Muscle of back (tissue), 11 donors: ENCODE measurements around the gene TOX3. TPM values are rescaled to one million over a fixed set of nuclear protein-coding genes. Genes with fewer than 3 reads are reported as not detected.

Experiments
- DNase-seq, 3 donors: peaks; one replicate each; pipeline versions ENCODE4 v3.0.0 to v3.0.0-alpha.2; 2013
- polyA plus RNA-seq, 10 donors: library from polyadenylated mRNA; unstranded; fragments of 120-200 nt; gene quantifications; one replicate each; pipeline ENCODE4 v1.2.1, GENCODE V29; 2013; ENCODE audit not compliant: insufficient read length in 10 of 10

The TOX3 gene
- polyA plus RNA-seq, 10 donors: 1.2 to 4.2 (median 1.5) TPM

DNA sequence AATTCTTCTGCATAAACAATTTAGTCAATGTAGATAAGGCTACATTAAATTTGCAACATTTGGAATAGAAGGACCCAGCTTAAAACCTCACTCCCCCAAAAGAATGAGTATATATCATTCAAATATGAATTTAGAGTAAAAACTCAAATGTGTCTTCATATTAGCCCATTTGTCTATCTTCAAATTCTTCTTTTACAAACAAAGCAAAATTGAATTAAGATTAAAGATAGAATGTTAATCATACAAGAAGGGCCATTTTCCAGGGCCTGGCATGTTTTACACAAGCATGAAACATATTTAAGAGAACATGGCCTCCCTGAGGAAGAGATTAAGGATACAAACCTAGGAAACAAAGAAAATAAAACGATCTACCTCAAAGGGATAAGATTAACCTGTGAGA is 8.4 kb downstream of the TOX3 start:
- no peak for DNase-seq

DNA sequence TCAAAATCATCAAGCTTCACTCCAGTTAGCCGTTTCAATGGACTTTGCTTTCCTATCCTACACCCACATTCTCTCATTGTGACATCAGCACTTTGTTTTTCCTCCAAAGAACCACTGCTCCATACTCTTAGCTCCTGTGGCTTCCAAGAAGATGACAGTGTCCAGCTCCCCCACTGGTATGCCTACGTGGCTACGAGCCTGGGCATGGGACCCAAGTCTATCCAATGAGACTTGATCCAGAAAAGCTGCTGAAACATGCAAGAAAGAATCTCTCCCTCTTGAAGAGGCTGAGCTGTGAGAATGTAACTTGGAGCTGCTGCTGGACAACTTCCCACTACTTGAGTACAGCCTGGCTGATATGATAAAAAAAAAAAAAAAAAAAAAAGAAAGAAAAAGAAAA is 9.4 kb downstream of the TOX3 start:
- DNase-seq: peak in 1 of 3 donors; percentile 4

DNA sequence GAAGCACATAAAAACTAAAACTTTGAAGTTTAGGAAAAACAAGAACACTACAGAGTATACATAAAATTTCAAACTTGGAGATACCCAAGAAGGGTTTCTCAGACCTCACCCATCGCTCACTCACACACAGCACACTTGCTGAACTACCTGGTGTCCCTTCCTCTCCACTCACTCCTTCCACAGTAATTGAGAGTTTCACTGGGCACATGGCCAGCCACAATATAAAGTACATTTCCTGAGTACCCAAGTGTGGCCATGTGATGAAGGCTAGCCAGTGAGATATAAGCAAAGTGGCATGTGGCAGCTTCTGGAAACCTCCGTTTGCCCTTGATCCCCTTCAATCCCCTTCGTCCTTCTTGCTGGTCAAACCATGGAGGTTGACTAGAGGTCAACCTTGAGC is 11.9 kb downstream of the TOX3 start:
- DNase-seq: no peak

DNA sequence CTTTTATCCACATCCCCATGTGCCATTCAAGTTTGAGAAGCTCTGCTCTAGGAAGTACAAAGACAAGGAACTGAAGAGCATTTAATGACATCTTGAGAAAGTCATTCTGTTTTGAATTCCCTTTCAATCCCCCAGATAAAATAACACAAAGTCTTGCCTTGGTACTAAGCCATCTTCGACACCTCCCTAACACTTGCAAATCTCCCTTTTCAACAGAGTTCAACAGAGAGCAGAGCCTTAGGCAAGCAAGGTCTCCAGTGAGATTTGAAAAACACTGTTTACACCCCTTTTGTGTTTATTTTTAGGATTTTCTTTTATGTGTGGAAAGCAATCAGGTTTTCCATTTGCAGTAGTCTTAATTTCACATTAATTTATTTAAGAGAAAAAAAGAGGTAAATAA is 13.6 kb downstream of the TOX3 start:
- no peak for DNase-seq

DNA sequence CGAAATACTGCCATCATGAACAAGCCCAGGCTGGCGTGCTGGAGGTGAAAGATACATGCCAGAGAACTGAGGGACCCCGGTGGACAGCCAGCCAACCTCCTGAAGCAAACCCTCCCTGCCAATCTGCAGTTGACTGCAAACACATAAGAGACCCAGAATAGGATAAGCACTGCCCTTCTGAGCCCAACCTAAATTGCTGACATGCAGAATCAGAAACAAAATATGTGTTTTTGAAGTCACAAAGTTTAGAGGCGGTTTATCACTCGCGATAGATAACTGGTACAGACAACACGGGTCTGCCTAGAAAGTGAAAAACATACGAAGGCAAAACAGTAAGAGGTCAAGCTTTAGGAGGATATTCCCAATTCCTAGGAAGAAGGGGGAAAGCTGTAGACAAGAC is 14.6 kb downstream of the TOX3 start:
- no peak for DNase-seq

DNA sequence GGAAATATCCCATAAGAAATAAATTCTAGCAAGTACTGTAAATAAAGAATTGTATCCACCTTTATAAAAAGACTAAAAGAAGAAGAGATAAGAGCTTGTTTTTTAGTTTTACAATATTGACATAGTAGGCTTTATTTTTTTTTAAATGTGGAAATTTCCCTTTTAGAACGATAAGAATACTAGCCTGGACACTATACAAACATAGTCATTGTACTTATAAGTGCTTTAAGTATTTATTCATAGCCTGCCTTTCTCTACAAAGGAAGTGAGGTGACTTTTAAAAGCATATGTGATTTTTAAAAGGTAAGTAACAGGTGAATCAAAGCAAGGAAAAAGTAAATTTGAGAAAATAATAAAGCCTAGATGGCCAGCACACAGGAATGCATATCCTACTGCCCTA is 17.7 kb downstream of the TOX3 start:
- DNase-seq: no peak

DNA sequence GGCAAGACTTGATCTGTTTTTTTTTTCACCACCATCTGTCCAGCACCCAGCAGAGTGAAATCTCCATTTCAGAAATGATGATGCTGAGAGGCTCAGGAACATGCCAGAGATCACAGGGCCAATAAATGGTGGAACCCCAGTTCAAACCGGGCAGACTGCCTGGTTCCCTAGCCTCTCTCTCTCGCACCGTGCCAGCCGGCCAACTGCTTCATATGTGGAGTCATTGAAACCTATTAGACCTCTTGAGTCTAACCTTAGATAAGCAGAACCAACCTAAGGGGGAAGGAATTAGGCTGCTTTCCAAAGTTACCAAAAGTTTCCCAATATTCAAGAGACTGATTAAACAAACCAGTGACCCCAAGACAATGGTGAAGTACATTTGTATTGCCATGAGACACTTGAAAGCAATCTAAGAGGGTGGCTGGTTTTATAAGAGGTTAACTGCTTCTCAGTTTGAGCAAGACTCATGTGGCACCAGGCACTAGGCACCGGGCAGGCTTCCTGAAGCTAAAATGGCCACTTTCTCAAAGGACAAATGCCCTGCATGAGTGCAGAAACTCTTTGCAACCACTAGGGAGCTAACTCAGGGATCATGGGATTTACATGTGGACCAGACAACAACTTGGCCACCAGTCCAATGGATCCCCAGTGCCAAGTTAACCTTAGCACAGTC is 18.4 kb downstream of the TOX3 start:
- no peak for DNase-seq

DNA sequence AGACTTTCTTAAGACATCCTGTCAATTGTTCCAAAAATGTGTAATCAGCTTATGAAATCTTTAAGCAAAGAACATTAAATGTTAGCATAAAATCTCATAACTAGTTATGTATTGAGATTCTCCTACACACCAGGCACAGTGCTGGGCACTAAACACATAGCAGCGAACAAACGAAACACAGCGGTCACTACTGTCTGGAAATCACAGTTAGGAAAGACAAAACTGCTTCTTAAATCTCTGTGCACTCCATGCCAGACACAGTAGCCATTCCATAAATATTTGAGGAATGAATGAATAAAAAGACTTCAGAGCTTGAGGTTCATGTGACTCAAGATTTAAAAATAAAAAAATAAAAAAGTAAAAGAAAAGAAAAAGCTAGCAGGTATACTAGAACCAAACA is 20.1 kb downstream of the TOX3 start:
- no peak for DNase-seq

DNA sequence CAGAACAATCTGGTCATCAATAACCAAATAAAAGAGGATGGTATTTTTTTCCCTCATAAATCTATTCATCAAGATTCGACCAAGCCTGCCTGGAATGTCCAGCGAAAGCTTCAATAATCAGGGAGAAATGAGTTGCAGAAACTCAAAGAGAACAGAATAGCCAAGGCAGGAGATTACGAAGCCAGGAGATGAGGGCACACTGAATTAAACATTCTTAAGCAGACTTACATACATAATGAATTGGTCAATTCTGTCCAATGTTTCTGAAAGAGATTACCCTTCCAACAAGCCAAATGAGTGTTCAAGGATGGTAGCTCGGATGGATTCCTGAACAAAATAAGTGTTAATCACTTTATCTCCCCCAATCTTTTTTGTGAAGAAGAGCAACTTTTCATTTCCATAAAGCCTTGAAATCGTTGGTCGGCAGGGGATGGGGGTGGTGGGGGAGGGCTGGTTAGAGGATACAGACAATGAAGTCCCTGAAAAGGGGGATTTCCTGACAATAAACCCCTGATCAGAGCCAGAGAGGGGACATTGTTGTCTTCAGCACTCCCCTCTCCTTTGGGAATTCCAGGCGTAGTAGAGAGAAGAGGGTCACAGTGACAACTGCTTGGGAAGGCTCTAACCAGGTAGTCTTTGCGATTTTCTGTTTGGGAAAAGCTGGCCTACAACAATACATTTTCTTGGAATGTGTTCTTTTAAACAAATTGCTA is 20.7 kb downstream of the TOX3 start:
- no peak for DNase-seq

DNA sequence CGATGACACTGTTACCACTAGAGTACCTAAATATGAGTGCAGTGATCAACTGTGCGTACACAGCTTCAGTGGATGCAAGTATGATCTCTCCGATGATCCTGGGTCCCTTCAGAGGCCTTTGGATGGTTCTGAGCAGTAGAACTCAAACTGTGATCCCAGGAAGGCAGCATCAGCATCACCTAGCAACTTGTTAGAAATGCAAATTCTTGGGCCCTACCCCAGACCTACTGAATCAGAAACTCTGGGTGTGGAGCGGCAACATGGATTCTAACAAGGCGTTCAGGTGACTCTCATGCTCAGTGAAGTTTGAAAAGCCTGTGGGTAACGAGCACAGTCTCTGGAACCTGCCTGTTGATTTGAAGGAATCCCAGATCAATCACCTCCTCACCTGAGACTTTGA is 25.4 kb downstream of the TOX3 start:
- no peak for DNase-seq

DNA sequence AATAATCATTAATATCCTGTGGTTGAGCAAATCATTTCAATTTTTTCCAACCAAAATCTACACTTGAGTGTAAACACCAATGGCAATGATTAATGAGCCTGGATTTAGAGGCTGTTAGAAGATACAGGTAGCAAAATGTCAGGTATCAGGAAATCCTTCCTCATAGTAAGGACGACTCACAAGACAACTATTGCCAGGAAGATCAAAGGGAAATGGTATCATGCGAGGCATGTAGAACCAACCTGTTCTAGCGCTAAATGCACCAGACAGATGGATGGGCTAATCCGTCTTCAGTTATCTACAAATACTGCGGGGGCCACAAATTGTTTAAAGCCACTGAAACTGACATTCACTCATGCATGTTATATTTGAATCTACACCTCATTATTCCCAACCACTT is 28.1 kb downstream of the TOX3 start:
- DNase-seq: no peak

DNA sequence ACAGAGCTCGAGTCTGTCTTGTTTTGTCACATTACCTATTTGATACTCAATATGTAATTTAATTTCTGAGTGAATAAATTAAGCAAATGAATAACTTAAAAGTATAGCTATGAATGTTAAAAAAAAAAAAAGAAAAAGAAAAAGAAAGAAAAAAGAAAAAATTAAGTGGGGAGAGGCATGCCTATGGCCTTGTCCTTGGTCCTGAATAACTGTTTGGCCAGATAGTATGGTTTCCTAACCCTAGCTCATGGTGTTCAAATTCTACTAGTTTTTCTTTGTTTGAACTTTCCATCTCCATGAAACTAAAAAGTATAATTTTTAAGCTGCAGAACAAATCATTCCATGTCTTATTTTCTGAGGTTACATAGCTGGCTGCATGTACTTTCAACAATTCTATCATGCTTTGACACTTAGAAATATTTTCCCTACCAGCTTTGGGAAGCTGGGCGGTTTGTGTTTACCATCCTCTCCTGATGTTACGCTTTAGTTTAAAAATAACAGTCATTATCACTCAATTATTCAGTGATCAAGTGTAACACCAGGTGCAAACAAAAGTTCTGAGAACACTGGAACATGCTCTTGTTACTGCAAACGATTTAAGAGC is 31.8 kb downstream of the TOX3 start:
- peak in 1 of 3 donors; percentile 30 for DNase-seq

DNA sequence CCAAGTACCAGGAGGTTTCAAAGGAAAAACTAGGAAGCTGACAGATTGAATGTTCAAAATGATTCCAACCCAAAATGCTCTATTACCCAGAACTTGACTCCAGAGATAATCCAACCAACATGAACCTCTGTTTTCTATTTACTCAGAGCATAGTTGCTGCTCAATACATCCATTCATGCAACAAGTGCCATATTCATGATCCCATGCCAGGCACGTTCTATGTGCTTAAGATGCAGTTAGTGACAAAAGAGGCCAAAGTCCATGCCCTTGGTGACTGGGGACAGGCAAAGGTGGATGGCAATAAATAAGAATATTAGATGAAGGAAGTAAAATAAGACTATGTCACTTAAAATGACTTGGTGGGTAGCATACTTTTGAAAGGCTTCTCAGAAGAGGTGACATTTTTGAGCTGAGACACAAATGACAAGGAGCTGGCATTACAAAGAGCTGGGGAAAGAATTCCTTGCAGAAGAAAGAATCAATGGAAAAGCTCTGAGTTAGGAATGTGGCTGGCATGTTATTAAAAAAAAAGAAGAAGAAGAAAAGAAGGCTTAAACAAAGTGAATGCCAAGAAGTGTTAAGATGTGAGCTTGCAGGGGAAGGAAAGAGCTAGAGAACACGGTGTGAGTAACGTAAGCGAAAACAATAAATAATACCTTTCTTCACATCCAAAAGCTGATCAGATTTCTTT is 34.5 kb downstream of the TOX3 start:
- DNase-seq: no peak

DNA sequence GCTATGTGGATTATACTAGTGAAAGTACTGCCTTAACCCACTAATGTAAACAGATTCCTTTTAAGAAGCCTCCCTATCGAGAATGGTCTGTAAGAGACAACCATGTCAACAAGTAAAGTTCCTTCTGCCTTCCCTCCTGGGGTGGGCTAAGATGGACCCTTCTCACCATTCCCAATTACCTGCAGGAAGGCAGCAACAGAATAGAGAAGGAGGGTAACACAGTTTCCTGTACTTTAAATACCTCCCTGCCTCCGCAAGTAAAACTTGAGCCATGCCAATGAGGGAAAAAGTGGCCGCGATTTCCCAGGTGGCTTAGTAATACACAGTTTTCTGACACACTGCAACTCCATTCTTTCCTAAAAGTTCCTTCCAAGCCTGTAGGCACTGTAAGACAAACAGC is 45.2 kb downstream of the TOX3 start:
- no peak for DNase-seq

DNA sequence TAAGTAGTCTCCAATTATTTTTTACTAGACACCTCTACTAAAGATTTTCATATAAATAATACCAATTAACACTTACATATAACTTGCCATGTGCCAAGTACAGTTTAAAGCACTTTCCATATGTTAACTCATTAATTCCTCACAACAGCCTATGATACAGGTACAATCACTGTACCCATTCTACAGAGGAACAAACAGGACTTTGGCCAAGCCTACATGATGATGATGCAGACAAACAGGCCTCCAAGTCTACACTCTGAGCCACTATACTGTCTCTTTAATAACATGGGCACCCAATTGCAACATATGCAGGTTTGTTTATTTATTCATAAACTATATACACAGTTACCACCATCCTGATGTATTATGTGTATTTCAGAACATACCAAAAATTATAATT is 46.0 kb downstream of the TOX3 start:
- no peak for DNase-seq

DNA sequence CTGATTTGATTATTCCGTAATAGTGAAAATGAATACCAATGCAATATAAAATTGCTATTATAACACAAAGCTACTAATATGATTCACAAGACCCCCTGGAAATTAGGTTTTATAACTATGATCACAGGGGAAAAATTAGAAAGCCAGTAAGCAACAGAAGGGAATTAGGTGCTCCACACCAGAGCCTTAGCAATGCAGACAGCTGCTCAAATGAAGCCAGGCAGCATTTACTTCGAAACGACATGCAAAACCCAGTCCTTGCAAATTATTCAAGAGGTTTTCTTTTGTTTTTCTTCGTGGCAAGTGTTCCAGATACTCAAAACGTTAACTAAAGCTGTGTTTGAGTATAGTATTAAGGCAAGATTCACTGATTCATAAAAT is 47.9 kb downstream of the TOX3 start:
- DNase-seq: peak in 1 of 3 donors; percentile 2

DNA sequence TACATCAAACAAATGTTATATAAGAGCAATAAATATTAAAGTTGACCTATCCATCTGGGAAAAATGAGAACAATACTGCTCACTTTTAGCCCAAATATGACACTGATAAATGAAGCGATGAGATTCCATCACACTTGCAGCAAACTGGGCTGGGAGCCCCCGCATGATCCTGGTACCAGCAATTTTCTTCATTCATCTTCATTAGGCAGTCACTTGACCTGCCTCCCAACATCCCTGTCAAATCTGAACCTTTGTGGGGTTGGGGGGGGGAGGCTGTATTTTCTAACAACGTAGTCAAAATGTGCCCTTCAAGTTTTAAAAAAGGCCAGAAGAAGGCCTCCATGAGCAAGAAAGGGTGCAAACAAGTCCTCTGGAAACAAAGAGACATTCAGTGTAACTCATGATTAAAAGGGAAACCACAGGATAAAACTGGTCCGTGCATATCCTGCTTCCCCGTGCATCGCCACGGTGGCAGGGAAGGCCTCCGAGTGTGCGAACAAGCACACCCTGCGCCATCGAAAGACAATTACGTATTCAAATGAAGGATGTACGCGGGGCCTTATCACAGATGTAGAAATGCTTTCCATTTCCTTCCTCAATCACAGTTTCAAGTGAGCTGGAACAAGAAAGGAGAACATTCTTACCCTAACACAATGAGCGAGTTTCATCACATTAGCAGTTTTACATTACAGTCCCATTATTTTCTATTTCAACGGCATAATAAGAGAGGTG is 48.4 kb downstream of the TOX3 start:
- no peak for DNase-seq

DNA sequence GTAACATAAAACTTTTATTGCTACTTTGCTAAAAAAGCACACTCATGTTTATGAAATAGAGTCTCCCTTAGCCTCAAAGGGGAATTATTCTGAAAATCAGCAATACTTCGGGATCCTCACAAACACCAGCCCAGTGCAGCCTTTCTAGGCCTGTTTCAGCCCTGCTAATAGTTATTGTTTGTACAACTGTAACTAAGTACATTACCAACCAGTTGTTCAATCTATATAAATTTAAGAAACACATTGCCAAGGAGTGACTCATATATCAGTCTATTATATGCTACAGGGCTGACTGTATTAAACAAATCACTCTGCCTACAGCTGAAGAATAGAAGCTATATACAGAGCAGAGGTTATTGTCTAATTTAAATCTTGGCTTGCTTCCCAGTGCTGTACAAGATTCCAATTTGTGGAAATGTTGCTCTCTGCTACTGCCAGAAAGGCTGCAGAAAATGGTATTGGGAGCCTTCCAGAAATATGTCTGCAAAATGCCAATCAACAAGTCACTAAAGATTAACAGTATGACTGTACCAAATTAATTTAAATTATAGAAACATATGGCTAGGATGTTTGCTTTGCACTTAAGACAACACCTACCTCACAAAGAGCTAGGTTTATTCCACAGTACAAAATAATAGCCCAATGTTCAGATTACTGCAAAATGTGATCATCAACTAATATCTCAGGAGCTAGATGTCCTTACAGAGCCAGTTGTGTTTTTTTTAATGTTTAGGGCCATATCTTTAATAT is 49.7 kb downstream of the TOX3 start:
- peak; percentile 41 to 75 (median 46) for DNase-seq

DNA sequence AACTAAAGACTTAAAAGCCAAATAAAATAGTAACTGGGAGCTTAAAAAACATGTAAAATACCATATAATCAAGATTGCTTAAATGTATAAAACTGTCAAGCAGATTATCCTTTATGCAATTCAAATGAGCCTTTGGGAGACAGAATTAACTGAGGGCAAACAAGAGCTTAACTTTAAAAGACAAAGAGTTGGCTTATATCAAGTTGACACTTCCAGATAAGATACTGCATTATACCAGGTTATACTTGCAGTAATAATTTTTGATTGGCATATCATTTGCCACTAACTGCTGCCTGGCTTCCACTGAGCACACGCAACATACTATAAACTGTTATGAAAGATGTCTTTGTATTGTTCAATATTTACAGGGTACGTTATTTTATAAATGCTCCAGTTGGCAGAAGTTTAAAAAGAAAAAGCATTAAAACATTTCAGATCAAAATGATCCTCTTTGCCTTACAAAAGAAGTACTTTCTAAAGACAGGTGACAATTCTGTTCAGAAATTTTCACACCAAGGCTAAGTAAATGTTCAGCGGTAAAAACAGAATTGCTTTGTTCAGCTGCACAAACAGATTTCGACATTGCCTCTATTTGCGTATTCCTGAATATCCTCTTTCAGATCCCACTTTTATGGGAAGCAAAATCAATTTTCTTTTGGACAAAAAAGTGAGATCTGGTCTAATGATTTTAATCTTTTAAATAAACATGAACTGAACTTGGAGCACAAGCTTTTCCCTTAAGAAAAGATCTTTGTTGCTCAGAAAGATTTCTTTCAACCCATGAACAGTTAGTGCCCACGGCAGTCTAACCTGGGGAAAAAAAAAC is 50.7 kb downstream of the TOX3 start:
- DNase-seq: peak in 1 of 3 donors; percentile 5

DNA sequence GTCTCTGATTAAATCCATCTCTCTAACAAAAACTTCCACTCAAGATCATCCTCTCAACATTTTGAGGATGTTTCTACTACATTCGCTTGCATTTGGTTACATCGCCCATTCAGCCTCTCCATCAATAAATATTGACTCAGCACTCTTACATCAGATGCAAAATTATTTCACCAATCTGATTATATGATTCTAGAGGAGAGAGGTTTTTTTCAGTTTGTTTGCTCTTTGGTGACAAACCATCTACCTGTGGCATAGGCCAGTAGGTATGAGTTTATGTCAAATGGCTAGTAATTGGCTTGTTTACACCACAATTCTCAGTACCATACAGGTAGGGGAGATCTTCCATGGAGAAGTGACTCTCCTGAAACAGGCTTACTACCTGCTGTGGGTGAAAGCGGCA is 52.3 kb downstream of the TOX3 start:
- DNase-seq: no peak
